ACC112 (cell line): ENCODE data around the gene RABGEF1.
"Not testable (repeated sequence)": the region's sequence is repeated elsewhere in the genome, so short reads cannot be mapped to it uniquely, and the experiment has no call there.

Experiments used
- H2AFZ ChIP-seq: fragments of 200-600 bp; sonication (generic); one replicate; pipeline ENCODE4 v1.6.0; 2017; ENCODE audit warnings: antibody characterized with exemption, low read length; ENCODE audit not compliant: unreplicated experiment
- H3K27ac ChIP-seq: fragments of 200-600 bp; sonication (generic); 2 replicates; pipeline ENCODE4 v1.5.1; 2014; ENCODE audit warnings: low read depth, mild to moderate bottlenecking, antibody characterized with exemption, low read length, moderate library complexity
- H3K27me3 ChIP-seq: fragments of 200-600 bp; sonication (generic); 2 replicates; pipeline ENCODE4 v1.6.1; 2014; ENCODE audit warnings: mild to moderate bottlenecking, antibody characterized with exemption, low read length, moderate library complexity, mixed read lengths; ENCODE audit not compliant: insufficient read depth
- H3K36me3 ChIP-seq: fragments of 200-600 bp; sonication (generic); 2 replicates; pipeline ENCODE4 v1.6.1; 2016; ENCODE audit warnings: mild to moderate bottlenecking, antibody characterized with exemption, low read length, moderate library complexity, mixed read lengths; ENCODE audit not compliant: insufficient read depth
- H3K4me1 ChIP-seq: fragments of 200-600 bp; sonication (generic); one replicate; pipeline ENCODE4 v1.6.1; 2016; ENCODE audit warnings: low read length, mixed read lengths; ENCODE audit not compliant: insufficient read depth, unreplicated experiment, control insufficient read depth
- H3K4me3 ChIP-seq: fragments of 200-600 bp; sonication (generic); 2 replicates; pipeline ENCODE4 v1.5.1; 2014; ENCODE audit warnings: mild to moderate bottlenecking, low read depth, low read length
- H3K79me2 ChIP-seq: fragments of 200-600 bp; sonication (generic); one replicate; pipeline ENCODE4 v1.6.0; 2016; ENCODE audit warnings: low read length; ENCODE audit not compliant: control insufficient read depth, unreplicated experiment, insufficient read depth

The RABGEF1 gene

DNA sequence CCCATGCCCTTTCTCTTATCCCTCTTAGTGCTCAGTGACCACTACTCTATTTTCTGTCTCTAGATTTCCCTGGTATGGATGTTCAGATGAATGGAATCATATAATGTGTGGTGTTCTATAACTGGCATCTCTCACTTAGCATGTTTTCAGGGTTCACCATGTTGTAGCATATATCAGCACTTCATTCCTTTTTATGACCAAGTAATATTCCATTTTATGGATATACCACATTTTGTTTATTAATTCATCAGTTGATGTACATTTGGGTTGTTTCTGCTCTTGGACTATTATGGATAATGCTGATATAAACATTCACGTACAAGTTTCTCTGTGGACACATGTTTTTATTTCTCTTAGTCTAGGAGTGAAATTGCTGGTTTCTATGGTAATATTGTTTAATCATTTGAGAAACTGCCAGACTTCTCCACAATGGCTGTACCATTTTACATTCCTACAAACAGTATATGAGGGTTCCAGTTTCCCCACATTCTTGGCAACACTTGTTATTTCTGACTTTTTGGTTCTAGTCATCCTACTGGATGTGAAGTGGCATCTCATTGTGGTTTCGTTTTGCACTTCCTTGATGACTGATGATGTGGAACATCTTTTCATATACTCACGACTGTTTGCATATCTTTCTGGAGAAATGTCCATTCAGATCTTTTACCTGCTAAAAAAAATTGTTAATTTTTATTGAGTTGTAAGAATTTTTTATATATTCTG, 23.3 kb downstream of the RABGEF1 start:
- H3K4me3 ChIP-seq, H3K36me3 ChIP-seq, H3K27me3 ChIP-seq, H2AFZ ChIP-seq: not testable (repeated sequence)
- peaks cover 78% of the 10 kb centered on the region for H3K79me2 ChIP-seq
- peaks cover 17% of the 10 kb centered on the region for H3K4me1 ChIP-seq
- peak overlapping the region; percentile 61 for H3K27ac ChIP-seq

GRCh38 chr7:66764905-66765304, 24.4 kb downstream of the RABGEF1 start:
- not testable (repeated sequence) for H2AFZ ChIP-seq, H3K36me3 ChIP-seq, H3K4me3 ChIP-seq, H3K27me3 ChIP-seq
- peak overlapping the region; percentile 61; the same call in 1 of the 2 replicates for H3K27ac ChIP-seq
- H3K79me2 ChIP-seq, result peaks cover 76% of the 10 kb centered on the region
- H3K4me1 ChIP-seq, result peaks cover 14% of the 10 kb centered on the region

GRCh38 chr7:66765322-66766025, 24.9 kb downstream of the RABGEF1 start:
- H2AFZ ChIP-seq, H3K27me3 ChIP-seq: not testable (repeated sequence)
- H3K79me2 ChIP-seq, result peaks cover 75% of the 10 kb centered on the region

DNA sequence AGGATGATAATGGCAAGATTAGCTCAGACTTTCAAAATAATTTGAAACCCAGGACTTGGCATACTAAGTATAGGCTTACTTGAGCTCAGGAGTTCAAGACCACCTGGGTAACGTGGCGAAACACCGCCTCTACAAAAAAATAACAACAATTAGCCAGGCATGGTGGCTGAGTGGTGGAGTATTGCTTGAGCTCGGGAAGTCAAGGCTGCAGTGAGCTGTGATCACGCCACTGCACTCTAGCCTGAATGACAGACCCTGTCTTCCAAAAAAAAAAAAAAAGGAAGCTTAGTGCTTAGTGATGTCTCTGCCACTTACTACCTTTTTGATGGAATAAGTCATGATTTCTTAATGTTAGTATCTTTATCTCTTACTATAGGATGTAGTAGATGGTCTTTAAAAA, 25.5 kb downstream of the RABGEF1 start:
- no peaks in the 10 kb centered on the region for H3K27me3 ChIP-seq
- H2AFZ ChIP-seq, result no peak overlapping the region
- H3K36me3 ChIP-seq, result no peaks in the 10 kb centered on the region
- no peak overlapping the region for H3K4me3 ChIP-seq
- peaks cover 14% of the 10 kb centered on the region for H3K4me1 ChIP-seq
- no peak overlapping the region for H3K27ac ChIP-seq
- H3K79me2 ChIP-seq, result peaks cover 75% of the 10 kb centered on the region

More at GRCh38 chr7:66765322-66766025, 24.9 kb downstream of the RABGEF1 start:
- not testable (repeated sequence) for H3K36me3 ChIP-seq, H3K4me3 ChIP-seq
- Histone ChIP-seq H3K27ac (peak overlapping the region; percentile 37), H3K4me1 (peaks cover 14% of the 10 kb centered on the region)

GRCh38 chr7:66767486-66767885, 27.0 kb downstream of the RABGEF1 start:
- H3K27me3 ChIP-seq, H3K4me3 ChIP-seq, H2AFZ ChIP-seq, H3K27ac ChIP-seq, H3K36me3 ChIP-seq: not testable (repeated sequence)
- Histone ChIP-seq H3K4me1 (peaks cover 14% of the 10 kb centered on the region), H3K79me2 (peaks cover 74% of the 10 kb centered on the region)

DNA sequence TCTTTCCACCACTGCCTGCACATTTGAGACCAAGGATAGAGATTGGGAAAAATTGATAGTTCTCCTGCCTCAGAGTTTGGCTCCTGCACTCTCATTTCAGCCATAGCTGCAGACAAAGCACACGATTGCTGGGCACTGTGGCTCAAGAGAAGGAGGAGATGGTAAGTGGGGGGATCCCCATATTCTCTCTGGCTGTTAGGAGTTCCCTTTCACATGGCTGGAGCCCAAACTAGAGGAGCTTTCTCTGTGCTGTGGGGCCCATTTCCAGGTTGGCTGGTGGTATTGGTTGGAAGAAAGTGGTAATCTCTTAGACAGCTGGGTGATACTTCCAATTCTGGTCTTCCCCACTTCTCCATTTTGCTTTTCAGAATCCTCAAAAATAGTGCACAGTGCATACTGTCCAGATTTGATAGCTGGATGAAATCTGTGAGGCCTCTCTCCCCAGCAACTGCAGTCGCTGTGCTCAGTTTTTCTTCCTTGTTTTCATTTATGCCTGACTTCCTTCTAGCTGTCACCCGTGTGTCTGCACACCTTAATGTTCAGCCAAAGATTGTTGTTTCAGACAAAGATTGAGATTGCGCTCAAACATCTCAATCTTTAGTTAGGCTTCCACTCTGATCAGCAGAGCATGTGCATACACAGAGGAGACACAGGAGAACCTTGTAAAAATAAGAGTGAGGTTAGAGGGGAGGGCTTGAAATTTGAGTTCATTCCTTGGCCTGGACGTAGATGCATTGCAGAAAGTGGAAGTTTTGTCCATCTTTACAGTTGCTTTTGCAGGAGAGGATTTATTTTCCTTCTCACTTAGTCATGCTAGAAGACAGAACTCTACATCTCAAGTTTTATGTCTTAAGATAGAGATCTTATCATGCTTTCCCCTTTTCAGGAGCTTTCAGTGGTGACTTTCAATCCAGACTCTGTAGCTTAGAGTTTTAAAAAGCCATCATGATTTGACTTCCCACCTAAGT, 28.6 kb downstream of the RABGEF1 start:
- Histone ChIP-seq H3K36me3 (no peaks in the 10 kb centered on the region), H3K27me3 (no peaks in the 10 kb centered on the region), H2AFZ (no peak overlapping the region), H3K79me2 (peaks cover 70% of the 10 kb centered on the region), H3K27ac (no peak overlapping the region), H3K4me3 (no peak overlapping the region), H3K4me1 (peaks cover 14% of the 10 kb centered on the region)

- Histone ChIP-seq H3K4me3 (no peak overlapping the region), H2AFZ (no peak overlapping the region), H3K27ac (no peak overlapping the region), H3K79me2 (peaks cover 64% of the 10 kb centered on the region), H3K27me3 (no peaks in the 10 kb centered on the region), H3K4me1 (peaks cover 6% of the 10 kb centered on the region), H3K36me3 (peaks cover 4% of the 10 kb centered on the region)
These were observed 29.4 kb downstream of the RABGEF1 start for GRCh38 chr7:66769833-66770512.

DNA sequence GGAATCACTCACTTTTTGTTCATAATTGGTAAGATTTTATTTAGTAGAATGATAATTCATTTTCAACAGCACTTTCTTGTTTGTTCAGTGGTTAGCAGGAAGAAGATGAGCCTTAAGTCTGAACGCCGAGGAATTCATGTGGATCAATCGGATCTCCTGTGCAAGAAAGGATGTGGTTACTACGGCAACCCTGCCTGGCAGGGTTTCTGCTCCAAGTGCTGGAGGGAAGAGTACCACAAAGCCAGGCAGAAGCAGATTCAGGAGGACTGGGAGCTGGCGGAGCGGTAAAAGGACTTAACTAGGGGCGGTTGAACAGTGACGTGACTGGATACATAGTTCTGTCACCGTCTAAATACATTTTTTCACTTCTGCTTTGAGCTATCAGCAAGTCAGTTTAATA, 31.3 kb downstream of the RABGEF1 start:
- Histone ChIP-seq H3K27ac (no peak overlapping the region), H3K4me1 (no peaks in the 10 kb centered on the region), H3K4me3 (no peak overlapping the region), H3K36me3 (peaks cover 20% of the 10 kb centered on the region), H3K27me3 (no peaks in the 10 kb centered on the region), H3K79me2 (peaks cover 63% of the 10 kb centered on the region), H2AFZ (no peak overlapping the region)

- H3K4me1 ChIP-seq, H3K4me3 ChIP-seq, H3K27me3 ChIP-seq, H2AFZ ChIP-seq, H3K27ac ChIP-seq: not testable (repeated sequence)
- Histone ChIP-seq H3K79me2 (peaks cover 56% of the 10 kb centered on the region), H3K36me3 (peaks cover 22% of the 10 kb centered on the region)
These were observed 33.2 kb downstream of the RABGEF1 start for GRCh38 chr7:66773744-66774143.

GRCh38 chr7:66776383-66776782, 35.9 kb downstream of the RABGEF1 start:
- H3K4me1 ChIP-seq, result peaks cover 11% of the 10 kb centered on the region
- H3K27ac ChIP-seq, H3K4me3 ChIP-seq, H2AFZ ChIP-seq, H3K27me3 ChIP-seq: not testable (repeated sequence)
- peaks cover 31% of the 10 kb centered on the region for H3K36me3 ChIP-seq
- peaks cover 49% of the 10 kb centered on the region for H3K79me2 ChIP-seq
